Ovary (tissue), 9 donors: Measurements from ENCODE around the gene ASIC1. TPM values are rescaled to one million over a fixed set of nuclear protein-coding genes. Genes with fewer than 3 reads are reported as not detected.

Experiments
- DNase-seq, 5 donors: peaks; one replicate each; pipeline ENCODE4 v3.0.0-alpha.2; 2019 to 2020
- H3K27ac ChIP-seq, 2 donors: fragments of 200-600 bp; one replicate each; pipeline versions ENCODE4 v1.5.1 to v1.8.0; 2019 to 2022
- H3K27me3 ChIP-seq: fragments of 200-600 bp; one replicate; pipeline ENCODE4 v1.8.0; 2022
- H3K36me3 ChIP-seq: fragments of 200-600 bp; sonication (generic); one replicate; pipeline ENCODE4 v1.5.1; 2019
- H3K4me1 ChIP-seq: one replicate; pipeline ENCODE4 v1.8.1; 2013; ENCODE audit warnings: mild to moderate bottlenecking, moderate library complexity; ENCODE audit not compliant: insufficient read depth
- H3K4me3 ChIP-seq: fragments of 200-600 bp; sonication (generic); one replicate; pipeline ENCODE4 v1.5.1; 2017
- H3K9me3 ChIP-seq, 2 donors: fragments of 200-600 bp in 1 of 2; sonication (generic) in 1 of 2; one replicate each; pipeline versions ENCODE4 v1.5.1 to v1.8.1; 2013 to 2019; ENCODE audit warnings: mild to moderate bottlenecking in 1 of 2, moderate library complexity in 1 of 2
- CTCF ChIP-seq, 3 donors: fragments of 450-650 bp in 2 of 3; fragments of 200-600 bp in 1 of 3; IDR thresholded peaks; one replicate each; pipeline versions ENCODE4 v1.5.1 to v1.8.0; 2016 to 2022; ENCODE audit warnings: antibody characterized with exemption in 3 of 3, mild to moderate bottlenecking in 1 of 3
- EP300 ChIP-seq: sonication (generic); formaldehyde crosslinking; IDR thresholded peaks from one replicate; pipeline ENCODE4 v1.6.1; 2017; ENCODE audit warnings: antibody characterized with exemption
- POLR2A ChIP-seq: fragments of 450-650 bp; IDR thresholded peaks from one replicate; pipeline ENCODE4 v1.6.1; 2017; ENCODE audit warnings: antibody characterized with exemption, mild to moderate bottlenecking, moderate library complexity
- WGBS, 3 donors: extraction: QIAGEN DNeasy Blood & Tissue Kit in 1 of 3; methylation state at CpG; one replicate each; pipeline versions ENCODE4 v1.1.5 to v1.1.7; 2013 to 2017; 5-methylcytosine and 5-hydroxymethylcytosine counted together
- intact Hi-C, 4 donors: fragments of 100-400 bp; cut with DNase I; formaldehyde crosslinking; loops; one replicate each; pipeline versions ENCODE4 v1.11.0 to v1.15.1; 2022 to 2023
- polyA plus RNA-seq, 2 donors: library from polyadenylated mRNA; stranded (reverse); fragments of 200-250 nt in 1 of 2; fragments of 350-450 nt in 1 of 2; fragmentation: Illumina TruSeq in 1 of 2; extraction: RNeasy Lipid Tissue Mini Kit (QIAGEN cat#74804) in 1 of 2; gene quantifications; one replicate each; pipeline ENCODE4 v1.2.3, GENCODE V29; 2013 to 2014
- total RNA-seq, 7 donors: library from RNA; depleted of rRNA in 2 of 7; stranded (reverse); fragments of >200 nt in 2 of 7; fragmentation: NEBNext Ultra II Directional in 3 of 7; extraction: Animal tissue kit (Norgen Biotek cat#: 25700) in 3 of 7; gene quantifications; one replicate each; pipeline versions ENCODE4 v1.1.0 to v1.2.4, GENCODE V29; 2016 to 2023
- donor health status: DM: no; HTN: no; CAD: no; lungs with moderate emphysema.
- donor health status: DM: no; HTN: no; CAD: no.
- donor health status: Bipolar disorder and iron deficiency.
- donor health status: DM: yes; HTN: yes; CAD: no.
- donor health status: DM: no; HTN: no; CAD: no.
- donor health status: DM: yes; HTN: yes; CAD: no.

ASIC1 gene
- total and polyA plus RNA-seq, 9 donors, result 0.12 to 4.1 (median 0.69) TPM

- intact Hi-C loops, result loop anchor here in 3 of 4 donors (5.0 to 10.0 kb wide), 3 partner anchors 81 to 189 kb away; partner anchors contain the start of genes AQP5 (in 1 of the 3) and AQP6 (in 1 of the 3)
- no peak for DNase-seq
- WGBS, 3 donors, result 85 to 100% (median 90%) methylated on average over 1 of the region's 1 CpG
These were observed 3.8 kb upstream of the ASIC1 start for GRCh38 chr12:50053583-50053982.

GRCh38 chr12:50055831-50056638 is 1.4 kb upstream of the ASIC1 start:
- WGBS, 3 donors, result 5 to 10% (median 10%) methylated on average over 17 of the region's 17 CpGs
- intact Hi-C loops, result loop anchor here in 2 of 4 donors (5.0 to 10.0 kb wide), 3 partner anchors 89 to 191 kb away; partner anchors contain the start of gene AQP5 (in 1 of the 2)
- Histone ChIP-seq H3K27ac (no peak overlapping the region), H3K4me3 (no peak overlapping the region), H3K9me3 (no peaks in the 10 kb centered on the region), H3K4me1 (peaks cover 8% of the 10 kb centered on the region), H3K27me3 (no peaks in the 10 kb centered on the region), H3K36me3 (no peaks in the 10 kb centered on the region)
- no peak for TF ChIP-seq EP300
- TF ChIP-seq CTCF (IDR thresholded peaks at IDR 0.05), result peak; percentile 62 to 87 (median 77)
- no peak for TF ChIP-seq POLR2A
- DNase-seq, result peak in 4 of 5 donors; percentile 48 to 59 (median 54)

More at GRCh38 chr12:50053583-50053982, 3.8 kb upstream of the ASIC1 start:
- H3K36me3 ChIP-seq, result no peaks in the 10 kb centered on the region
- H3K27ac ChIP-seq, result no peak overlapping the region
- H3K9me3 ChIP-seq, result no peaks in the 10 kb centered on the region
- no peak overlapping the region for H3K4me3 ChIP-seq
- peaks cover 10% of the 10 kb centered on the region for H3K4me1 ChIP-seq
- TF ChIP-seq EP300 (no peak), POLR2A (no peak), CTCF (IDR thresholded peaks at IDR 0.05) (no peak)
- H3K27me3 ChIP-seq, result no peaks in the 10 kb centered on the region

GRCh38 chr12:50056639-50056976 is 788 bp upstream of the ASIC1 start:
- intact Hi-C loops, result loop anchor here in 2 of 4 donors (5.0 to 10.0 kb wide), 3 partner anchors 89 to 192 kb away; partner anchors contain the start of gene AQP5 (in 1 of the 2)
- Histone ChIP-seq H3K4me3 (no peak overlapping the region), H3K36me3 (no peaks in the 10 kb centered on the region), H3K27me3 (no peaks in the 10 kb centered on the region), H3K4me1 (peaks cover 8% of the 10 kb centered on the region), H3K9me3 (no peaks in the 10 kb centered on the region), H3K27ac (no peak overlapping the region)
- 5 to 17% (median 13%) methylated on average over 3 of the region's 3 CpGs for WGBS, 3 donors
- no peak for TF ChIP-seq POLR2A
- TF ChIP-seq EP300, result no peak
- no peak for TF ChIP-seq CTCF (IDR thresholded peaks at IDR 0.05)
- no peak for DNase-seq

- Histone ChIP-seq H3K27me3 (no peaks in the 10 kb centered on the region), H3K36me3 (no peaks in the 10 kb centered on the region), H3K9me3 (no peaks in the 10 kb centered on the region), H3K27ac (peak overlapping the region in 1 of 2 donors; percentile 32), H3K4me3 (peak overlapping the region; percentile 67), H3K4me1 (peaks cover 8% of the 10 kb centered on the region)
- no peak for DNase-seq
- no peak for TF ChIP-seq CTCF (IDR thresholded peaks at IDR 0.05)
- TF ChIP-seq POLR2A, result no peak
- no peak for TF ChIP-seq EP300
- intact Hi-C loops, result loop anchor here in 2 of 4 donors (5.0 to 10.0 kb wide), 3 partner anchors 91 to 193 kb away; partner anchors contain the start of gene AQP5 (in 1 of the 2)
- whole genome bisulfite sequencing, 3 donors, result 18 to 32% (median 27%) methylated on average over 21 to 30 of the region's 30 CpGs
These were observed 687 bp downstream of the ASIC1 start for GRCh38 chr12:50057896-50058670.
